B cell (primary cell): ENCODE measurements around the gene IDS. TPM values are rescaled to one million over a fixed set of nuclear protein-coding genes. Genes with fewer than 3 reads are reported as not detected.

Source experiments
- ATAC-seq: fragments of 200-7000 bp; cut with Tn5 transposase; one replicate; pipeline ENCODE4 v1.10.0; 2021; ENCODE audit warnings: low read depth, mild to moderate bottlenecking, moderate number of reproducible peaks, moderate library complexity
- CTCF ChIA-PET: fragments of 350-600 bp; sonication (Branson Sonifier 250); formaldehyde crosslinking; loops from one replicate; lab custom pipeline; 2021; ENCODE audit warnings: antibody characterized with exemption, inconsistent platforms; lab: Charles Lee
- POLR2A ChIA-PET: fragments of 350-600 bp; sonication (Branson Sonifier 250); formaldehyde crosslinking; loops from one replicate; lab custom pipeline; 2021; ENCODE audit warnings: antibody characterized with exemption; lab: Charles Lee
- DNase-seq: peaks from one replicate; pipeline ENCODE4 v3.0.0; 2013
- H2AFZ ChIP-seq: 2 replicates; pipeline ENCODE4 v1.6.1; 2012; ENCODE audit warnings: mild to moderate bottlenecking, low read depth, low read length; ENCODE audit not compliant: insufficient read depth, poor library complexity, severe bottlenecking
- H3K27ac ChIP-seq, 2 donors: 1 replicate in 1 of 2; 2 replicates in 1 of 2; pipeline ENCODE4 v1.5.1; 2012 to 2013; ENCODE audit warnings: low read length in 2 of 2, mild to moderate bottlenecking in 2 of 2, moderate library complexity in 1 of 2
- H3K27me3 ChIP-seq, 4 experiments: fragments of 200-600 bp in 1 of 4; sonication (generic) in 1 of 4; replicated peaks in 1 of 4; 1 replicate in 2 of 4; 2 replicates in 2 of 4; pipeline versions ENCODE4 v1.6.1 to v1.7.0; 2013 to 2016; ENCODE audit warnings: low read length in 3 of 4, mild to moderate bottlenecking in 2 of 4, mixed read lengths in 1 of 4, moderate library complexity in 1 of 4; ENCODE audit not compliant: insufficient read depth in 4 of 4, control insufficient read depth in 3 of 4; ENCODE audit errors: control extremely low read depth in 1 of 4
- H3K36me3 ChIP-seq, 2 experiments: replicated peaks in 1 of 2; 1 replicate in 1 of 2; 2 replicates in 1 of 2; pipeline versions ENCODE4 v1.6.1 to v1.7.1; 2013; ENCODE audit warnings: low read length in 1 of 2; ENCODE audit not compliant: insufficient read depth in 2 of 2, control insufficient read depth in 1 of 2; ENCODE audit errors: control extremely low read depth in 1 of 2, extremely low read depth in 1 of 2
- H3K4me1 ChIP-seq, 2 donors: fragments of 200-600 bp in 1 of 2; sonication (generic) in 1 of 2; 1 replicate in 1 of 2; 2 replicates in 1 of 2; pipeline versions ENCODE4 v1.5.1 to v1.6.1; 2013 to 2017; ENCODE audit warnings: low read length in 2 of 2; ENCODE audit not compliant: control insufficient read depth in 2 of 2, insufficient read depth in 2 of 2
- H3K4me2 ChIP-seq: replicated peaks from 2 replicates; pipeline ENCODE3; 2012; ENCODE audit warnings: mild to moderate bottlenecking, low read depth, low read length; ENCODE audit not compliant: poor library complexity, severe bottlenecking
- H3K4me3 ChIP-seq, 5 experiments: fragments of 200-600 bp in 1 of 5; sonication (generic) in 1 of 5; 1 replicate in 3 of 5; 2 replicates in 2 of 5; pipeline versions ENCODE4 v1.5.1 to v1.7.0; 2011 to 2016; ENCODE audit warnings: low read length in 4 of 5, mild to moderate bottlenecking in 4 of 5, low read depth in 2 of 5, control low read depth in 1 of 5, moderate library complexity in 1 of 5; ENCODE audit not compliant: insufficient read depth in 1 of 5; ENCODE audit errors: control extremely low read depth in 1 of 5, extremely low read depth in 1 of 5
- H3K79me2 ChIP-seq: fragments of 200-600 bp; sonication (generic); one replicate; pipeline ENCODE4 v1.6.0; 2016; ENCODE audit warnings: low read length; ENCODE audit not compliant: control insufficient read depth, insufficient read depth
- H3K9ac ChIP-seq: fragments of 200-600 bp; sonication (generic); 2 replicates; pipeline ENCODE4 v1.6.1; 2017; ENCODE audit warnings: mild to moderate bottlenecking, low read length, moderate library complexity
- H3K9me3 ChIP-seq, 3 donors: one replicate each; pipeline versions ENCODE4 v1.6.1 to v1.7.1; 2013; ENCODE audit warnings: low read length in 2 of 3; ENCODE audit not compliant: control insufficient read depth in 2 of 3, insufficient read depth in 1 of 3; ENCODE audit errors: control extremely low read depth in 1 of 3
- H4K20me1 ChIP-seq: 2 replicates; pipeline ENCODE4 v1.6.0; 2012; ENCODE audit warnings: mild to moderate bottlenecking, low read length; ENCODE audit not compliant: insufficient read depth, control insufficient read depth, poor library complexity, severe bottlenecking
- H3K27ac Mint-ChIP-seq: one replicate; pipeline ENCODE4 v1.8.0; 2021; ENCODE audit warnings: mixed read lengths
- H3K27me3 Mint-ChIP-seq: one replicate; pipeline ENCODE4 v1.8.0; 2021; ENCODE audit warnings: mixed read lengths
- H3K4me1 Mint-ChIP-seq: one replicate; pipeline ENCODE4 v1.8.0; 2021; ENCODE audit warnings: mixed read lengths
- H3K4me3 Mint-ChIP-seq: one replicate; pipeline ENCODE4 v1.8.0; 2021; ENCODE audit warnings: mixed read lengths
- H3K9me3 Mint-ChIP-seq: one replicate; pipeline ENCODE4 v1.8.0; 2022; ENCODE audit warnings: mixed read lengths; ENCODE audit not compliant: insufficient read depth
- EZH2 ChIP-seq: IDR thresholded peaks from 2 replicates; pipeline ENCODE4 v1.6.1; 2012; ENCODE audit warnings: borderline replicate concordance, low read depth, mild to moderate bottlenecking, moderate library complexity, low read length; ENCODE audit not compliant: insufficient read depth, poor library complexity, severe bottlenecking
- WGBS: methylation state at CpG from one replicate; pipeline ENCODE4 v1.1.5; 2013; ENCODE audit warnings: missing lambda C conversion rate; ENCODE audit not compliant: insufficient coverage; 5-methylcytosine and 5-hydroxymethylcytosine counted together
- intact Hi-C: fragments of 100-400 bp; cut with micrococcal nuclease; formaldehyde crosslinking; loops from one replicate; pipeline ENCODE4 v1.10.0; 2022
- polyA plus RNA-seq: library from polyadenylated mRNA; depleted of rRNA; stranded (reverse); fragments of >200 nt; gene quantifications from 2 replicates; pipeline ENCODE4 v1.2.3, GENCODE V29; 2012
- total RNA-seq, 2 donors: library from RNA; stranded (reverse); fragments of 120-200 nt in 1 of 2; gene quantifications; 1 replicate in 1 of 2; 2 replicates in 1 of 2; pipeline versions ENCODE4 v1.2.3 to v1.2.4, GENCODE V29; 2013 to 2022
- TF ChIP-seq, protein P1 (sequence below): fragments of 200-600 bp; IDR thresholded peaks from one replicate; pipeline ENCODE4 v1.8.0; 2022; ENCODE audit warnings: antibody characterized with exemption, mild to moderate bottlenecking

The IDS gene
- total and polyA plus RNA-seq, 2 donors (not counting 1 experiment from before 2014, with no cell fraction given): 85.3 to 169 TPM

DNA sequence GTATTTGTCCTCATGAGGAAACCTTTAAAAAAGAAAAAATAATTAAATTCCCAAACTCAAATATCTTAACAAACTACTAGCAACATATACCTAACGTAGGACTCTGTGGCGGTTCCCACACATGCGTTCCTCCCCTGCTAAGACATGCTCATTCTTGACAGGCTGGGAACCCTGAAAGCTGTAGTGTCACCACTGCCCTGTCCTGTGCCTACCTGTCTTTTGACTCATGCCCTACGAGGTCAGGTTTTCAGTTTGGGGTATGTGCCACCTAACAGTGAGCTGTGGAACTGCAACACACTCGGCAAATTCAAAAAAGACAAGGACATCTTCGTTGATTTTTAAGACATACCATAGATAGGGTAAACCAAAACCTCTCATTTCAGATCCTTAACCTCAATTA, 17.8 kb downstream of the IDS start:
- no peak for DNase-seq
- CTCF ChIA-PET: no interaction called here

DNA sequence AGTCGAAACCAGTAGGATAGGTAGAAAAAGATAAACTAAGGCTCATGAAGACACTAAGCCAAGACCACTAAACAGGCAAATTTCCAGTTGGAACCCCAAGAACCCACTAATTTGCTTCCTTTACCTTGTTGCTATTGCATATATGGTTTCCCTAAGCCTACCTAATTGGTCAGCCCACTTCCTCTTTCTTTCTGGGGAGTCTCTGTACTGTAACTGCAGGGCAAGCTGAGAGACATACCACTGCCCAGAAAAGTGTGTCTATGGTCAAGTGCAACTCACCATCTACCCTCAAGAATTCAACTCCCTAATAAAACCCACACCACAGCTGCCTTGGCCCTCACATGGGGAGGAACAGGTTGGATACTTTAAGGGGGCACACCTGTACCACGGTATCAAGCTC, 28.6 kb downstream of the IDS start:
- Histone ChIP-seq H3K27me3 (no peaks in the 10 kb centered on the region), H4K20me1 (no peaks in the 10 kb centered on the region), H2AFZ (no peak overlapping the region), H3K27ac (no peak overlapping the region), H3K9me3 (no peaks in the 10 kb centered on the region), H3K4me3 (no peak overlapping the region), H3K4me2 (no peak overlapping the region), H3K9ac (no peak overlapping the region), H3K36me3 (peaks cover 0 to 15% of the 10 kb centered on the region in 2 experiments), H3K79me2 (no peaks in the 10 kb centered on the region), H3K4me1 (no peaks in the 10 kb centered on the region)
- DNase-seq (peak; percentile 23), ATAC-seq (no peak)
- H3K4me1 Mint-ChIP-seq: peaks cover 2% of the 10 kb centered on the region
- POLR2A ChIA-PET: no interaction called here
- intact Hi-C loops: no loop called here
- H3K27ac Mint-ChIP-seq: no peak overlapping the region
- WGBS: no CpG with 5 or more reads among the region's 2 CpGs
- no peaks in the 10 kb centered on the region for H3K27me3 Mint-ChIP-seq
- no peak for TF ChIP-seq EZH2
- TF ChIP-seq, protein P1, sequence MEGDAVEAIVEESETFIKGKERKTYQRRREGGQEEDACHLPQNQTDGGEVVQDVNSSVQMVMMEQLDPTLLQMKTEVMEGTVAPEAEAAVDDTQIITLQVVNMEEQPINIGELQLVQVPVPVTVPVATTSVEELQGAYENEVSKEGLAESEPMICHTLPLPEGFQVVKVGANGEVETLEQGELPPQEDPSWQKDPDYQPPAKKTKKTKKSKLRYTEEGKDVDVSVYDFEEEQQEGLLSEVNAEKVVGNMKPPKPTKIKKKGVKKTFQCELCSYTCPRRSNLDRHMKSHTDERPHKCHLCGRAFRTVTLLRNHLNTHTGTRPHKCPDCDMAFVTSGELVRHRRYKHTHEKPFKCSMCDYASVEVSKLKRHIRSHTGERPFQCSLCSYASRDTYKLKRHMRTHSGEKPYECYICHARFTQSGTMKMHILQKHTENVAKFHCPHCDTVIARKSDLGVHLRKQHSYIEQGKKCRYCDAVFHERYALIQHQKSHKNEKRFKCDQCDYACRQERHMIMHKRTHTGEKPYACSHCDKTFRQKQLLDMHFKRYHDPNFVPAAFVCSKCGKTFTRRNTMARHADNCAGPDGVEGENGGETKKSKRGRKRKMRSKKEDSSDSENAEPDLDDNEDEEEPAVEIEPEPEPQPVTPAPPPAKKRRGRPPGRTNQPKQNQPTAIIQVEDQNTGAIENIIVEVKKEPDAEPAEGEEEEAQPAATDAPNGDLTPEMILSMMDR: no peak
- no peak overlapping the region for H3K4me3 Mint-ChIP-seq
- H3K9me3 Mint-ChIP-seq: no peaks in the 10 kb centered on the region
- CTCF ChIA-PET: no interaction called here

More for the DNA sequence above, 17.8 kb downstream of the IDS start:
- POLR2A ChIA-PET: no interaction called here
- WGBS: 92% methylated on average over 2 of the region's 6 CpGs
- H3K27ac ChIP-seq: no peak overlapping the region
- no peak overlapping the region for H3K4me3 ChIP-seq
- no peak for ATAC-seq
- H2AFZ ChIP-seq: no peak overlapping the region
- no peaks in the 10 kb centered on the region for H3K79me2 ChIP-seq
- no peak overlapping the region for H3K4me3 Mint-ChIP-seq
- H3K4me2 ChIP-seq: no peak overlapping the region
- peaks cover 2% of the 10 kb centered on the region for H4K20me1 ChIP-seq
- H3K9ac ChIP-seq: no peak overlapping the region
- peaks cover 0 to 61% of the 10 kb centered on the region in 2 experiments for H3K36me3 ChIP-seq
- H3K9me3 ChIP-seq: no peaks in the 10 kb centered on the region
- H3K27ac Mint-ChIP-seq: no peak overlapping the region
- intact Hi-C loops: no loop called here
- no peaks in the 10 kb centered on the region for H3K4me1 Mint-ChIP-seq
- no peaks in the 10 kb centered on the region for H3K27me3 ChIP-seq
- H3K27me3 Mint-ChIP-seq: no peaks in the 10 kb centered on the region
- TF ChIP-seq, protein P1: peak; percentile 28
- no peak for TF ChIP-seq EZH2
- H3K4me1 ChIP-seq: no peaks in the 10 kb centered on the region
- H3K9me3 Mint-ChIP-seq: no peaks in the 10 kb centered on the region
